SK-N-DZ (cell line): ENCODE measurements around the gene DYRK1A.
"Not testable (repeated sequence)": the region's sequence is repeated elsewhere in the genome, so short reads cannot be mapped to it uniquely, and the experiment has no call there.

Experiments
- DNase-seq: peaks from one replicate; pipeline ENCODE4 v3.0.0-alpha.2; 2015; ENCODE audit warnings: low spot score

DYRK1A gene

GRCh38 chr21:37527716-37528115 is 161.1 kb downstream of the DYRK1A start:
- DNase-seq, result no peak

DNA sequence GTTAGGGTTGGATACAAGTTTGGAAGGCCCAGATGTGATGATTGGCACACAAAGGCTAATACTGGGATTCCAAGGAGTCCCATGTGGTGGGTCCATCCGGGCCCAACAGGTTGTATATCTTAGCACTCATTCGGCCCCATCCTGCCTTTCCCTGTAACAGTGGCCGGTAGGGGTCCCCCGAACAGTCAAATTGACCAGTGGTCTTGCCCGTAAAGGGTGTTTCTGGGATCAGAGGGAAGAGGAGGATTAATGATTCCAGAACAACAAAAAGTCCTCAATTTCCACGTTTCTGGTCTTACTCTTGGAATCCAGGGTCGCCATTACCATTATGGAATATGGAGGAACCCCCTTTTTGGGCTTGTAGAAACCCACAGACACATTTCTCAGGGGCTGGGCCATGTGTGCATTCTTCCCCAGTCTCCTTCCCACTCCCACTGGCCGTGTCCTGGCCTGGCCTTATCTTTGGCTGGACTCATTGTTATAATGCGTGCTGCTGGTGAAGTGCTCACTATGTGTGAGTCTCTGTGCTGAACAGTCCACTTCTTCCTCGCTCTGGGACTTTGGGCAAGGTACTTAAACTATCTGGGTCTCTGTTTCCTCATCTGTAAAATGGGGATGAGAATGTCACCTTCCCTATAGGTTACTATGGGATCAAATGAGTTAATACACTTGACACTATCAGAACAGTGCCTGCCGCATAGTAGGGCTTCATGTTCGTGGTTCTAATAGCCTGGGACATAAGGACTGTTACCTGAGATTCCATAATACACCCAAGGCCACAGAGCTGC is 161.8 kb downstream of the DYRK1A start:
- no peak for DNase-seq

- DNase-seq, result no peak
Observed at GRCh38 chr21:37529649-37530048, 163.1 kb downstream of the DYRK1A start.

DNA sequence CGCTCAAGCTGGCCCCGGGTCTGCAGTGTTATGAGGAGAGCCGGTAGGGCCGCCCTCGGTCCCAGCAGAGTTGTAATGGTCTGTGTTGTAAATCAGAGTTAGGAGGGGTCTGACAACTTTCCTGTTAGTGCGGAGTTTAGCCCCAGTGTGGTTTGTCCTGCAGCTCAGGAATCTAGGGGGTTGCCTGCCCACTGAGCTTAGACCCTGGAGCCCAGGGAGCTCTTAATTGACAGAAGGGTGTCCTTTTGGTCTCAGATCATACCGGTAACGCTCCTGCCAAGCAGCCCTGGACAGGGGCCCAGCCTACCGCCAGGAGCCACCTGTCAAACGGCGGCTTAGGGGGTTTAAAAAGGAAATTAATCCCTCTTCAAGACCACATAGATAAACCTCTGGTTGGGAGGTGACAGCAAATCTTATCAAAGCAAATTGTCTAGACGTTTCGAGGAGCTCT is 164.4 kb downstream of the DYRK1A start:
- no peak for DNase-seq

- DNase-seq, result no peak
Observed at GRCh38 chr21:37531431-37531932, 164.9 kb downstream of the DYRK1A start.

- DNase-seq, result no peak
Observed at GRCh38 chr21:37532868-37533780, 166.6 kb downstream of the DYRK1A start.

- DNase-seq, result no peak
Observed at GRCh38 chr21:37534431-37534830, 167.9 kb downstream of the DYRK1A start.

DNA sequence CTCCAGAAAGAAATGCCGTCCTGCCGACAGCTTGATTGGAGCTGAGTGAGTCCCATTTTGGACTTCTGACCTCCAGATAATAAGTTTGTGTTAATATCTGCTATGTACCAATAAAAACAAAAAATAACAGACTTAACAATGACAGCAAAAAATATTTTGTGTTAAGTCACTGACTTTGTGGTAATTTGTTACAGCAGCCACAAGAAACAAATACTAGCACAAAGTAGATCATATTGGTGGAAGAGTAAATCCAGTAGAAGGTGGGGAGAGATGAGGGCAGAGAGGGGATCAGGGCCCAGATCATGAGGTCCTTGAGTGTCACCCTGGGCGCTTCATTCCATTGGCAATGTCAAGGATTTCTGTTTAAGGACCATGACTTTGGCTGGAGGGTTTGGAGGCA is 168.6 kb downstream of the DYRK1A start:
- DNase-seq, result no peak

DNA sequence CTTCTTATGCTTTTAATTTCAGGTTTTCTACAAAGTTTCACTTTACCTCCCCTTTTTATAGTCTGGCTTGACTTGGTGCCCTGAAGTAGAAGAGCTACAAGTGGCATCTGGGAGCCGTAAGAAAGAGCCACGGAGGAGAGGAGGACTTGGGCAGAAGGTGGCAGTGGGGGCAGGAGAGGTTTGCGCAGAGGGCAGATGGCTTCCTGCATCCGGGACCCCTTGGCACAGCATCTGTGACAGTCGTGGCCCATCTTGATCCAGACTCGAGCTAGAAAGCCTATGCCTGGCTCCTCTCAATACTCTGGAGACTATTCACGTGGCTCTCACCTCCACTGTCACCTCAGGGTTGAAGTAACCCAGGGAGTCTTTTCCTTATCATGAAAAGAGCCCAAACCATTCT is 169.1 kb downstream of the DYRK1A start:
- DNase-seq, result no peak

DNA sequence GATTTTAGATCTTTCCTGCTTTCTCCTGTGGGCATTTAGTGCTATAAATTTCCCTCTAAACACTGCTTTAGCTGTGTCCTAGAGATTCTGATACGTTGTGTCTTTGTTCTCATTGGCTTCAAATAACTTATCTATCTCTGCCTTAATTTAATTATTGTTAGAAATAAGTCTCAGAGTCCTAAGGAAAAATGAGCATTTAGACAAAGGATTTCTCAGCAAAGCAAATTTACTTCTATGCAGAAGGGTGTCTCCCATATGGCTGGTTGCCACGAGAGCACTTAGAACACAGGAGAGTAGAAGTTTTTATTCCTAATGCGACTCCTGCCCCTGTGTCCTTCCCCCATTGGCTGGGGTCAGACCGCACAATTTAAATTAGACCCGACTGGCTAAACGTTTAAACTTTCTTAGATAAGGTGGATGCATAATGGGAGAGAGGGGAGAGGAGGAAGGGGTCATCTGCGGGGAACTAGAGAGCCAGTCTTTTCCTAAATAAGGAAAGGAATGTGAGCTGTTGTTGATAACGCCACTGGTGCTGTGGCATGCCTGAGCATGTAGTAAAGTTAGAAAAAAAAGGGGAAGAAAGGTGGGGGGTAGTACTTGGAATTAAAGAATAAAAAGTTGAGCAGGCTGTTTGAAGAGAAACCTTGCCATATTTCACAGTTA is 170.2 kb downstream of the DYRK1A start:
- DNase-seq, result no peak

DNA sequence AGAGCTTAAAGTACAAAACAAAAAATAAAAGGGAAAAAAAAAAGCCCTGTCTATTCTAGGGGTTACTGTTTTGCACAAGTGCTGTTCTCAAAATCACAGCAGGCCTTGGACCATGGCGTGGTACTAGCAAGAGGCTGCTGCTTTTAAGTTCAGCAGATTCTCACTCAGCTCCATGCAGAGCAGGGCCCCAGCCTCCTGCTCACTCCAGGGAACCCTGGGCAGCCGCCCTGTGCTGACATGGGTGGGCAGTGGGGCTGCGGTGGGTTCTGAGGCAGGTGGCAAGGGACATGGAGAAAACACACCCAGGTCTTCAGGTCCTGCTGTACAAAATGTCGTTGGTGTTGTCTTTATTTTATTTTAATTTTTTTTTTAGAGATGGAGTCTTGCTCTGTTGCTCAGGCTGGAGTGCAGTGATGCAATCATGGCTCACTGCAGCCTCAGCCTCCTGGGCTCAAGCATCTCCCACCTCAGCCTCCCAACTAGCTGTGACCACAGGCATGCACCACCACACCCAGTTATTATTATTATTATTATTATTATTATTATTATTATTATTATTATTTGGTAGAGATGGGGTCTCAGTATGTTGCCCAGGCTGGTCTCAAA is 170.9 kb downstream of the DYRK1A start:
- no peak for DNase-seq

GRCh38 chr21:37538971-37539590 is 172.5 kb downstream of the DYRK1A start:
- no peak for DNase-seq

GRCh38 chr21:37541128-37541527 is 174.6 kb downstream of the DYRK1A start:
- not testable (repeated sequence) for DNase-seq

DNA sequence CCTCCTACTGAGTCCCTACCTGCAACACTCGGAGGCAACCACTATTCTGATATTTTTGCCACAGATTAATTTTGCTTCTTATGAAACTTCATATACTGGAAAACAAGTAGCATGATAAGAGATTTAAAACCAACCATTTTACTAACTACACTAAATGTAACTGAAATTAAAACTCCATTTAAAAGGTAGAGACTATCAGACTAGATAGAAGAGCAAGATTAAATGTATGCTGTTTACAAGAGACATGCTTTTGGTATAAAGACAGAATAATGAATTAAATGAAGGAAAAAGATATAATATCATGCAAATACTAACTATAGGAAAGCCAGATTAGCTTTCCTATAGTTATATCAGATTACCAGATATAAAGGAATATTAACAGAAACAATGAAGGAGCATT is 175.9 kb downstream of the DYRK1A start:
- no peak for DNase-seq

DNA sequence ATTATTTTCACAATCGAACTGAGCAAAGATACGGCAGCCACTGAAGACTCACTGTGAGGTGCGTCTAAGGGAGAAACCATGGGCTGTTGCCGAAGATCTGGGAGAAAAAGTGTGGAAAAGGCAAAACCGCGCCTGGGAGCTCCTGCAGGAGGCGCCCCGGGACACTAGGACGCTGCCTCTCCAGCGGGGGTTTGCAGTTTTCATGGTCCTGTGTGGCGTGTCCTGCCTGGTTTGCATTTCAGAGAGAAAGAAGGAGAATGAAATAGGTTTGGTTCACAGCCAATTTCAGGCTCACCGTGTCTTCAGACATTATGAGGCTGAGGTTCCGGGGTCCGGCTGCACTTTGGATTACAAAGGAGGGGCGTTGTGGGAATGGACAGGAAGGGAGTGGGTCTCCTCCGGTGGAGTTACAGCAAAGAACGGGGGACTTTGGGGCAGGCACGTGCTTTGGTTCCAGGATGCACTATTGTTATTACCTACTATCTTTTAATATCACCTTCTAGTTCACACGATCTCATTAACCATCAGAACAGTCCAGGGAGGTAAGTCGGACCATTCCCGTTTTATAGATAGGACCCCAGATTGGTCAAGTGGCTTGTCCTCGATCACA is 179.8 kb downstream of the DYRK1A start:
- no peak for DNase-seq

DNA sequence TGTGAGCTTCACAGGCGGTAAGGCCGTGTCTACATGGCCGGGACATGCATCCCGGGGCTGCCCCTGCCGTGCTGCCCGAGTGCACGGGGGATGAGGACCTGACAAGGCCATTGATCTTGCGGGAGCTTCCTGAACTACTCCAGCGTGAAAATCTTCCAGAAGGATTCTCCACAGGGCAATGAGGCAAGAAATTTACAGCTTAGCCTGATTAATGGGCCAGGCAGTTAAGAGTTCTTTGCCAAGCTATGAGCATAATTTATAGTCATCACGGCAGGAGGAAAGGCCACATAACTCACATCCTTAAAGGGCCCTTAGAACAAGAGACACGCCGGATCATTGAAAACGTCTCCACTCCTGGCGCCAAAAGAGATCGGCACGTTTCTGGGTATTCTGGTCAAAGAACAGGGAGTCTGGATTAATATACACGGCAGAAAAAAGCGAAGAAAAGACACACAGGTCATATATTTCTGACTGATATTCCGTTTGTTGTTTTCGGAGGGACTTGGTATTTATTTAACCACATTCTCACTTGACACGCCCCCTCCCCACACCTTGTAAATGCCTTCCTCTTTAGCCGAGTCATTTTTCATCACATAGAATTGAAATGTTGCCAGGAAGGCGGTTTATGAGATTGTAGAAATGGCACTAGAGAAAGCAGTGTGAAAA is 180.5 kb downstream of the DYRK1A start:
- no peak for DNase-seq

GRCh38 chr21:37547615-37548200 is 181.1 kb downstream of the DYRK1A start:
- DNase-seq, result no peak

DNA sequence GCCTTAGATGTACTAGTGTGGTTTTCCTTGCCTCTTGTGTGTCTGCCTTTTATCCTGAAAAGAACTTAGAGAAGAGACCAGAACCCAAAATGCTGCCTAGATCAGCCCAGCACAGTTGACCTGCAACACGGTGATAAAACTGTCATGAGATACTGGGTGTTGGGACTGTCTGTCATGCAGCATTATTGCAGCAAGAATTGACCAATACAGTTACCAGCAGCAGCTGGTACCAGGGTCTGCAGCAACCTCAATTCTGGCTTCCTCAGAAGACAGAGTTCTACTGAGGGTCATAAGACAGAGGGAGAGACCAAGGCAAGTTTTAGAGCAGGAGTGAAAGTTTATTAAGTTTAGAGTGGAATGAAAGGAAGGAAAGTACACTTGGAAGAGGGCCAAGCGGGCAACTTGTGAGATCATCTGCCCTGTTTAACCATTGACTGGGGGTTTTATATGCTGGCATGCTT is 182.0 kb downstream of the DYRK1A start:
- DNase-seq, result no peak

DNA sequence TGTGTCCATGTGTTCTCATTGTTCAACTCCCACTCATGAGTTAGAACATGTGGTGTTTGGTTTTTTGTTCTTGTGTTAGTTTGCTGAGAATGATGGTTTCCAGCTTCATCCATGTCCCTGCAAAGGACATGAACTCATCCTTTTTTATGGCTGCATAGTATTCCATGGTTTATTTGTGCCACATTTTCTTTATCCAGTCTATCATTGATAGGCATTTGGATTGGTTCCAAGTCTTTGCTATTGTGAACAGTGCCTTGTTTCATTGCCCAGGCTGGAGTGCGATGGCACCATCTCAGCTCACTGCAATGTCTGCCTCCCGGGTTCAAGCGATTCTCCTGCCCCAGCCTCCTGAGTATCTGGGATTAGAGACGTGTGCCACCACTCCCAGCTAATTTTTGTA is 183.2 kb downstream of the DYRK1A start:
- DNase-seq, result not testable (repeated sequence)
